Keratinocyte (primary cell): ENCODE data around the gene ZNF433.

Experiments
- EZH2 ChIP-seq: IDR thresholded peaks from one replicate; pipeline ENCODE4 v1.6.1; 2012; ENCODE audit warnings: inconsistent platforms, mild to moderate bottlenecking, low read length, moderate library complexity
- TF ChIP-seq, protein P1 (sequence below), 3 experiments: IDR thresholded peaks in 1 of 3; conservative IDR thresholded peaks in 1 of 3; optimal IDR thresholded peaks in 1 of 3; 2 replicates in 2 of 3; 3 replicates in 1 of 3; pipeline versions ENCODE3 to v1.5.1; 2011; ENCODE audit warnings: low read length in 3 of 3, mild to moderate bottlenecking in 3 of 3, moderate library complexity in 2 of 3, control low read depth in 1 of 3, inconsistent platforms in 1 of 3; ENCODE audit not compliant: insufficient read depth in 2 of 3; ENCODE audit errors: extremely low read depth in 1 of 3

DNA sequence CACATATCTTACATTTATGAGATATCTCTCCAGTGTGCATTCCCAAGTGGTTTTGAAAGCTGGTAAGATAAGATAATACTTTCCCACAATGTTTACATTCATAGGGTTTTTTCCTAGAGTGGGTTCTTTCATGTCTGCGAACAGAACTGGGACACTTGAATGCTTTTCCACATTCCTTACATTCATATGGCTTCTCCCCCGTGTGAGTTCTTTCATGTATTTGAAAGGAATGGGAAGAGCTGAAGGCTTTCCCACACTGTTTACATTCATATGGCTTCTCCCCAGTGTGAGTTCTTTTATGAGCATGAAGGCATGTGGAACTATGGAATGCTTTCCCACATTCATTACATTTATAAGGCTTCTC is 19.7 kb downstream of the ZNF433 start:
- TF ChIP-seq, protein P1, sequence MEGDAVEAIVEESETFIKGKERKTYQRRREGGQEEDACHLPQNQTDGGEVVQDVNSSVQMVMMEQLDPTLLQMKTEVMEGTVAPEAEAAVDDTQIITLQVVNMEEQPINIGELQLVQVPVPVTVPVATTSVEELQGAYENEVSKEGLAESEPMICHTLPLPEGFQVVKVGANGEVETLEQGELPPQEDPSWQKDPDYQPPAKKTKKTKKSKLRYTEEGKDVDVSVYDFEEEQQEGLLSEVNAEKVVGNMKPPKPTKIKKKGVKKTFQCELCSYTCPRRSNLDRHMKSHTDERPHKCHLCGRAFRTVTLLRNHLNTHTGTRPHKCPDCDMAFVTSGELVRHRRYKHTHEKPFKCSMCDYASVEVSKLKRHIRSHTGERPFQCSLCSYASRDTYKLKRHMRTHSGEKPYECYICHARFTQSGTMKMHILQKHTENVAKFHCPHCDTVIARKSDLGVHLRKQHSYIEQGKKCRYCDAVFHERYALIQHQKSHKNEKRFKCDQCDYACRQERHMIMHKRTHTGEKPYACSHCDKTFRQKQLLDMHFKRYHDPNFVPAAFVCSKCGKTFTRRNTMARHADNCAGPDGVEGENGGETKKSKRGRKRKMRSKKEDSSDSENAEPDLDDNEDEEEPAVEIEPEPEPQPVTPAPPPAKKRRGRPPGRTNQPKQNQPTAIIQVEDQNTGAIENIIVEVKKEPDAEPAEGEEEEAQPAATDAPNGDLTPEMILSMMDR (optimal IDR thresholded peaks at IDR 0.05 in 1 of 3, IDR thresholded peaks at IDR 0.05 in 1 of 3, conservative IDR thresholded peaks at IDR 0.05 in 1 of 3; ENCODE audit: extremely low read depth in 1 of 3, insufficient read depth in 2 of 3, low read length in 3 of 3), result no peak
- no peak for TF ChIP-seq EZH2
